Urinary bladder (tissue), 4 donors: ENCODE results near the gene CAMK4. TPM values are rescaled to one million over a fixed set of nuclear protein-coding genes. Genes with fewer than 3 reads are reported as not detected.
"Not testable (repeated sequence)": the region's sequence is repeated elsewhere in the genome, so short reads cannot be mapped to it uniquely, and the experiment has no call there.

Experiments used
- DNase-seq: peaks from one replicate; pipeline ENCODE4 v3.0.0-alpha.2; 2015; ENCODE audit errors: extremely low spot score
- H3K27ac ChIP-seq: one replicate; pipeline ENCODE4 v1.5.1; 2013; ENCODE audit warnings: low read depth, mild to moderate bottlenecking, moderate library complexity
- H3K36me3 ChIP-seq: one replicate; pipeline ENCODE4 v1.6.1; 2013; ENCODE audit warnings: mild to moderate bottlenecking, moderate library complexity; ENCODE audit not compliant: insufficient read depth
- H3K4me1 ChIP-seq: one replicate; pipeline ENCODE4 v1.6.1; 2013; ENCODE audit warnings: mild to moderate bottlenecking, moderate library complexity; ENCODE audit not compliant: insufficient read depth
- H3K4me3 ChIP-seq: one replicate; pipeline ENCODE4 v1.5.1; 2013; ENCODE audit warnings: low read depth, low read length
- WGBS: extraction: QIAGEN DNeasy Blood & Tissue Kit; methylation state at CpG from one replicate; pipeline ENCODE4 v1.1.7; 2013; 5-methylcytosine and 5-hydroxymethylcytosine counted together
- polyA plus RNA-seq: library from polyadenylated mRNA; stranded (reverse); fragments of 200-250 nt; gene quantifications from one replicate; pipeline ENCODE4 v1.2.3, GENCODE V29; 2013
- total RNA-seq: library from RNA; depleted of rRNA; stranded (reverse); fragments of >200 nt; gene quantifications from one replicate; pipeline ENCODE4 v1.2.3, GENCODE V29; 2014
- donor health status: healthy with polysubstance abuse.
- donor health status: healthy.

CAMK4 gene
- total and polyA plus RNA-seq, 2 donors = 1.2 to 30.9 TPM

GRCh38 chr5:111320953-111321352, 96.8 kb downstream of the CAMK4 start:
- Histone ChIP-seq H3K36me3 (no peaks in the 10 kb centered on the region), H3K4me3 (no peak overlapping the region), H3K27ac (no peak overlapping the region), H3K4me1 (no peaks in the 10 kb centered on the region)
- 18% methylated on average over 1 of the region's 1 CpG for WGBS
- DNase-seq = no peak

- DNase-seq = no peak
- Histone ChIP-seq H3K4me3 (no peak overlapping the region), H3K27ac (no peak overlapping the region), H3K36me3 (no peaks in the 10 kb centered on the region), H3K4me1 (no peaks in the 10 kb centered on the region)
Observed at GRCh38 chr5:111321376-111321775, 97.2 kb downstream of the CAMK4 start.

- Histone ChIP-seq H3K27ac (no peak overlapping the region), H3K4me3 (no peak overlapping the region), H3K36me3 (no peaks in the 10 kb centered on the region), H3K4me1 (no peaks in the 10 kb centered on the region)
- DNase-seq = no peak
- WGBS = 89% methylated on average over 4 of the region's 4 CpGs
Observed at GRCh38 chr5:111326551-111326950, 102.4 kb downstream of the CAMK4 start.

GRCh38 chr5:111337133-111337532, 112.9 kb downstream of the CAMK4 start:
- peaks cover 2% of the 10 kb centered on the region for H3K4me1 ChIP-seq
- 86% methylated on average over 1 of the region's 1 CpG for WGBS
- H3K4me3 ChIP-seq = no peak overlapping the region
- H3K27ac ChIP-seq = no peak overlapping the region
- no peaks in the 10 kb centered on the region for H3K36me3 ChIP-seq
- no peak for DNase-seq

- Histone ChIP-seq H3K36me3 (no peaks in the 10 kb centered on the region), H3K27ac (no peak overlapping the region), H3K4me3 (no peak overlapping the region), H3K4me1 (peaks cover 2% of the 10 kb centered on the region)
- WGBS = 28% methylated on average over 2 of the region's 2 CpGs
- no peak for DNase-seq
Observed at GRCh38 chr5:111337688-111338087, 113.5 kb downstream of the CAMK4 start.

GRCh38 chr5:111345731-111346130, 121.5 kb downstream of the CAMK4 start:
- H3K4me3 ChIP-seq = no peak overlapping the region
- no peaks in the 10 kb centered on the region for H3K36me3 ChIP-seq
- no peak for DNase-seq
- no peak overlapping the region for H3K27ac ChIP-seq
- no peaks in the 10 kb centered on the region for H3K4me1 ChIP-seq
- 77% methylated on average over 8 of the region's 8 CpGs for WGBS

GRCh38 chr5:111347021-111347420, 122.8 kb downstream of the CAMK4 start:
- Histone ChIP-seq H3K27ac (no peak overlapping the region), H3K36me3 (no peaks in the 10 kb centered on the region), H3K4me1 (no peaks in the 10 kb centered on the region), H3K4me3 (no peak overlapping the region)
- no peak for DNase-seq

GRCh38 chr5:111348661-111349329, 124.6 kb downstream of the CAMK4 start:
- H3K36me3 ChIP-seq = no peaks in the 10 kb centered on the region
- 87% methylated on average over 3 of the region's 3 CpGs for WGBS

GRCh38 chr5:111349429-111349828, 125.2 kb downstream of the CAMK4 start:
- H3K4me1 ChIP-seq = no peaks in the 10 kb centered on the region
- no peaks in the 10 kb centered on the region for H3K36me3 ChIP-seq
- no peak overlapping the region for H3K4me3 ChIP-seq
- WGBS = 84% methylated on average over 1 of the region's 1 CpG
- no peak for DNase-seq
- H3K27ac ChIP-seq = no peak overlapping the region

More at GRCh38 chr5:111348661-111349329, 124.6 kb downstream of the CAMK4 start:
- no peaks in the 10 kb centered on the region for H3K4me1 ChIP-seq
- H3K27ac ChIP-seq = no peak overlapping the region
- H3K4me3 ChIP-seq = no peak overlapping the region
- no peak for DNase-seq

- H3K27ac ChIP-seq = no peak overlapping the region
- no peaks in the 10 kb centered on the region for H3K4me1 ChIP-seq
- no peak overlapping the region for H3K4me3 ChIP-seq
- no peaks in the 10 kb centered on the region for H3K36me3 ChIP-seq
- 82% methylated on average over 3 of the region's 3 CpGs for WGBS
- no peak for DNase-seq
Observed at GRCh38 chr5:111353035-111353434, 128.9 kb downstream of the CAMK4 start.

GRCh38 chr5:111358726-111359125, 134.5 kb downstream of the CAMK4 start:
- not testable (repeated sequence) for H3K4me3 ChIP-seq, H3K27ac ChIP-seq, H3K4me1 ChIP-seq, DNase-seq, H3K36me3 ChIP-seq
- WGBS = 1% methylated on average over 1 of the region's 1 CpG

GRCh38 chr5:111360173-111360572, 136.0 kb downstream of the CAMK4 start:
- H3K4me3 ChIP-seq = no peak overlapping the region
- DNase-seq = no peak
- no peaks in the 10 kb centered on the region for H3K4me1 ChIP-seq
- WGBS = 62% methylated on average over 2 of the region's 2 CpGs
- no peaks in the 10 kb centered on the region for H3K36me3 ChIP-seq
- H3K27ac ChIP-seq = no peak overlapping the region

- WGBS = 84% methylated on average over 2 of the region's 2 CpGs
- Histone ChIP-seq H3K27ac (no peak overlapping the region), H3K4me1 (no peaks in the 10 kb centered on the region), H3K36me3 (no peaks in the 10 kb centered on the region), H3K4me3 (no peak overlapping the region)
- no peak for DNase-seq
Observed at GRCh38 chr5:111364992-111365391, 140.8 kb downstream of the CAMK4 start.

GRCh38 chr5:111366388-111366787, 142.2 kb downstream of the CAMK4 start:
- Histone ChIP-seq H3K4me1 (no peaks in the 10 kb centered on the region), H3K36me3 (no peaks in the 10 kb centered on the region), H3K4me3 (no peak overlapping the region), H3K27ac (no peak overlapping the region)
- DNase-seq = no peak

- Histone ChIP-seq H3K36me3 (no peaks in the 10 kb centered on the region), H3K4me3 (no peak overlapping the region), H3K4me1 (no peaks in the 10 kb centered on the region), H3K27ac (no peak overlapping the region)
- no peak for DNase-seq
- 79% methylated on average over 3 of the region's 3 CpGs for WGBS
Observed at GRCh38 chr5:111367115-111367514, 142.9 kb downstream of the CAMK4 start.
